ENCODE data around the gene RAB3A.
"Not testable (repeated sequence)": the region's sequence is repeated elsewhere in the genome, so short reads cannot be mapped to it uniquely, and the experiment has no call there.

The RAB3A gene

GRCh38 chr19:18165794-18166544 is 37.9 kb downstream of the RAB3A start:
- no peak for FAIRE-seq

GRCh38 chr19:18164072-18164471 is 39.8 kb downstream of the RAB3A start:
- no peak for FAIRE-seq

- no peak for FAIRE-seq
Observed at GRCh38 chr19:18161636-18162002, 42.2 kb downstream of the RAB3A start.

- FAIRE-seq: no peak
Observed at GRCh38 chr19:18160971-18161635, 42.7 kb downstream of the RAB3A start.

- no peak for FAIRE-seq
Observed at GRCh38 chr19:18160493-18160970, 43.3 kb downstream of the RAB3A start.

GRCh38 chr19:18159810-18160209 is 44.0 kb downstream of the RAB3A start:
- FAIRE-seq: no peak

- not testable (repeated sequence) for FAIRE-seq
Observed at GRCh38 chr19:18159059-18159616, 44.7 kb downstream of the RAB3A start.

- FAIRE-seq: no peak
Observed at GRCh38 chr19:18158467-18158866, 45.4 kb downstream of the RAB3A start.

GRCh38 chr19:18157465-18158063 is 46.3 kb downstream of the RAB3A start:
- FAIRE-seq: no peak

GRCh38 chr19:18156841-18157464 is 46.9 kb downstream of the RAB3A start:
- FAIRE-seq: no peak

GRCh38 chr19:18156268-18156667 is 47.6 kb downstream of the RAB3A start:
- FAIRE-seq: no peak

GRCh38 chr19:18155095-18156087 is 48.5 kb downstream of the RAB3A start:
- FAIRE-seq: no peak

GRCh38 chr19:18153556-18154134 is 50.2 kb downstream of the RAB3A start:
- FAIRE-seq: no peak

GRCh38 chr19:18152817-18153555 is 50.9 kb downstream of the RAB3A start, which contains the start of gene PIK3R2:
Gene PIK3R2, plus strand, starts transcription at chr19:18153163. Its CDS starts 2,717 bp downstream, at chr19:18155880.
- peak; percentile 96 for FAIRE-seq

- no peak for FAIRE-seq
Observed at GRCh38 chr19:18152442-18152816, 51.4 kb downstream of the RAB3A start.

GRCh38 chr19:18150776-18151624 is 52.8 kb downstream of the RAB3A start:
- FAIRE-seq: no peak

GRCh38 chr19:18149596-18149975 is 54.3 kb downstream of the RAB3A start:
- no peak for FAIRE-seq

GRCh38 chr19:18147396-18147795 is 56.4 kb downstream of the RAB3A start:
- FAIRE-seq: no peak
